ENCODE data around the gene USP7. TPM values are rescaled to one million over a fixed set of nuclear protein-coding genes. Genes with fewer than 3 reads are reported as not detected.

USP7 gene
- total and polyA plus RNA-seq, 2 donors from 2014 or later: 26.7 to 92.0 TPM

DNA sequence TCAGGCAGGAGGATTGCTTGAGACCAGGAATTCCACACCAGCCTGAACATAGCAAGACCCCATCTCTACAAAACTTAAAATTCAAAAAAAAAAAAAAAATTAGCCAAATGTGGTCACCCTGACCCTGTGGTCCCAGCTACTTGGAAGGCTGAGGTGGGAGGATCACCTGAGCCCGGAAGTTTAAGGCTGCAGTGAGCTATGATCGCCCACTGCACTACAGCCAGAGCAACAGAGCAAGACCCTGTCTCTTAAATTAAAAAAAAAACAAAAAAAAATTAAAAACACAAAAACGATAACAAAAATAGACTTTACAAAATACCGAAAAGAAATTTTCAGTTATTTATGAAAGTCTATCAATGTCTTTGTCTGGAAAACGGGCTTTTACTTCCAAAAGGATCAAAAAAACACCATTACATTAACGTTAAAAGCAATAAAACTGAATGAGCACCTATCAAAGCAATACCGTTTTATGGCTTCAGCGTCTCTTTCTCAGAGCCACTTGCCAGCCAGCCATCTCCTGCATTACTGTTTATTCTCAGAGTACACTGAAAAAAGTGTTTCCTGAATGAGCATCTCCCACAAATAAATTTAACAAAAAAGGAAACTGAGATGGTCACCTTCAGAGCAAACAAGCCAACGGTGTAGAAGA is 6.1 kb downstream of the USP7 start:
- peaks cover 6 to 55% (median 22%) of the 10 kb centered on the region in 3 donors for H3K4me1 ChIP-seq (ENCODE audit: control insufficient read depth in 2 of 3, insufficient read depth in 2 of 3, low read depth in 1 of 3, low read length in 3 of 3)
- intact Hi-C loops (cut with DNase I): loop anchor here (10.0 kb wide), 1 partner anchor 63 kb away; no protein-coding TSS in a partner anchor
- peak overlapping the region in 1 of 2 donors; percentile 29 for H3K27ac ChIP-seq (ENCODE audit: low read depth in 2 of 2, low read length in 2 of 2)
- no peak overlapping the region for H3K4me3 ChIP-seq (ENCODE audit: low read length in 3 of 3)
- no peak for FAIRE-seq
- no peaks in the 10 kb centered on the region for H3K27me3 ChIP-seq (ENCODE audit: control insufficient read depth, insufficient read depth, low read length)
- no peak overlapping the region for H3K9ac ChIP-seq (ENCODE audit: low read length in 3 of 3)
- no peaks in the 10 kb centered on the region for H3K36me3 ChIP-seq (ENCODE audit: control insufficient read depth in 2 of 3, insufficient read depth in 3 of 3, low read length in 3 of 3)
- no peak for DNase-seq
- no peaks in the 10 kb centered on the region for H3K9me3 ChIP-seq (ENCODE audit: control insufficient read depth in 2 of 3, insufficient read depth in 1 of 3, low read length in 3 of 3)
- TF ChIP-seq, protein P1, sequence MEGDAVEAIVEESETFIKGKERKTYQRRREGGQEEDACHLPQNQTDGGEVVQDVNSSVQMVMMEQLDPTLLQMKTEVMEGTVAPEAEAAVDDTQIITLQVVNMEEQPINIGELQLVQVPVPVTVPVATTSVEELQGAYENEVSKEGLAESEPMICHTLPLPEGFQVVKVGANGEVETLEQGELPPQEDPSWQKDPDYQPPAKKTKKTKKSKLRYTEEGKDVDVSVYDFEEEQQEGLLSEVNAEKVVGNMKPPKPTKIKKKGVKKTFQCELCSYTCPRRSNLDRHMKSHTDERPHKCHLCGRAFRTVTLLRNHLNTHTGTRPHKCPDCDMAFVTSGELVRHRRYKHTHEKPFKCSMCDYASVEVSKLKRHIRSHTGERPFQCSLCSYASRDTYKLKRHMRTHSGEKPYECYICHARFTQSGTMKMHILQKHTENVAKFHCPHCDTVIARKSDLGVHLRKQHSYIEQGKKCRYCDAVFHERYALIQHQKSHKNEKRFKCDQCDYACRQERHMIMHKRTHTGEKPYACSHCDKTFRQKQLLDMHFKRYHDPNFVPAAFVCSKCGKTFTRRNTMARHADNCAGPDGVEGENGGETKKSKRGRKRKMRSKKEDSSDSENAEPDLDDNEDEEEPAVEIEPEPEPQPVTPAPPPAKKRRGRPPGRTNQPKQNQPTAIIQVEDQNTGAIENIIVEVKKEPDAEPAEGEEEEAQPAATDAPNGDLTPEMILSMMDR (IDR thresholded peaks at IDR 0.05; ENCODE audit: borderline replicate concordance, extremely low read depth, insufficient read depth): no peak

DNA sequence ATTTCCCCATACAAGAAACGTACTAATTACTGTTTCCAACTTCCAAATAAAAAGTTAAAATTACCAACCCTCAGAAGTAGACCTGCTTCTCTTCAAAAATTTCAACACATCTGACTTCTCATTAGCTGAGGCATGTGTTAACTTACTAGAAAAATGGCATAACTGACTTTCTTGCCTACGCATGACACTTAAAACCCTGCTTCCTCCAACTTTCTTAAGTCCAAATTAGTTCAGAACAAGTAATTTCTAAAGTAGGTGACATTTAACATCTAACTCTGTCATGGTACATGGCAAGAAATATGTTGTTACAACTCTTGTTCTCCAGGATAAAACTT is 6.7 kb downstream of the USP7 start:
- H3K4me1 ChIP-seq (ENCODE audit: control insufficient read depth in 2 of 3, insufficient read depth in 2 of 3, low read depth in 1 of 3, low read length in 3 of 3): peaks cover 6 to 56% (median 22%) of the 10 kb centered on the region in 3 donors
- FAIRE-seq (no peak), DNase-seq (no peak)
- H3K27me3 ChIP-seq (ENCODE audit: control insufficient read depth, insufficient read depth, low read length): no peaks in the 10 kb centered on the region
- H3K36me3 ChIP-seq (ENCODE audit: control insufficient read depth in 2 of 3, insufficient read depth in 3 of 3, low read length in 3 of 3): no peaks in the 10 kb centered on the region
- no peaks in the 10 kb centered on the region for H3K9me3 ChIP-seq (ENCODE audit: control insufficient read depth in 2 of 3, insufficient read depth in 1 of 3, low read length in 3 of 3)
- TF ChIP-seq, protein P1 (IDR thresholded peaks at IDR 0.05; ENCODE audit: borderline replicate concordance, extremely low read depth, insufficient read depth): no peak
- intact Hi-C loops (cut with DNase I): loop anchor here (10.0 kb wide), 1 partner anchor 62 kb away; no protein-coding TSS in a partner anchor
- no peak overlapping the region for H3K27ac ChIP-seq (ENCODE audit: low read depth in 2 of 2, low read length in 2 of 2)
- no peak overlapping the region for H3K4me3 ChIP-seq (ENCODE audit: low read length in 3 of 3)
- H3K9ac ChIP-seq (ENCODE audit: low read length in 3 of 3): no peak overlapping the region

DNA sequence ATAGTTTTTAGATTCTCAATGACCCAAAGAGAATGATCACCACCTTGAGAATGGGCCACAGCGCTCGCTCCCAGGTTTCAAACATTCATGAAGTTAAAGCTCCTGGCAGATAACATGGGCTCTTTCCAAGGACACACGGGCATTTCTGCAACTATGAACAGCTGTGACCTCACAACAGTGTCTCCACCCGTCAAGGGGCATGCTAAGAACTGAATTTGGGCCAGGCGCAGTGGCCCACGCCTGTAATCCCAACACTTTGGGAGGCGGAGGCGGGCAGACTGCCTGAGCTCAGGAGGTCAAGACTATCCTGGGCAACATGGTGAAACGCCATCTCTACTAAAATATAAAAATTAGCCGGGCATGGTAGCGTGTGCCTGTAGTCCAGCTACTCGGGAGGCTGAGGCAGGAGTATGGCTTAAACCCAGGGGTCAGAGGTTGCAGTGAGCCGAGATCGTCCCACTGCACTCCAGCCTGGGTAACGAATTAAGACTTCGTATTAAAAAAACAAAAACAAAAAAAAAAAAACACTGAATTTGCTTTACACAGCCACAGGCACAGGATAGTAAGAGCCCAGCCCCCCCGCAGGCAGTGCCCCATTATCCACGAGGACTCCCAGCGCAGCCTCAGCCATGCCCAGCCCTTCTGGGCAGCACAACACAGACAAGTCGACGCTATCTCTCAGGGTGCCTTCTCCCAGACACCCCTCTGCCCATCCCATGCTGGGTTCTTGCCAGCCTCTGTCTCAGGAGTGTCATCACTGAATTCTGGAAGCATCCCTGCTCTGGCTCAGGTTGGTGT is 7.2 kb downstream of the USP7 start:
- intact Hi-C loops (cut with DNase I): loop anchor here (10.0 kb wide), 1 partner anchor 62 kb away; no protein-coding TSS in a partner anchor
- no peaks in the 10 kb centered on the region for H3K9me3 ChIP-seq (ENCODE audit: control insufficient read depth in 2 of 3, insufficient read depth in 1 of 3, low read length in 3 of 3)
- TF ChIP-seq, protein P1 (IDR thresholded peaks at IDR 0.05; ENCODE audit: borderline replicate concordance, extremely low read depth, insufficient read depth): no peak
- no peak for DNase-seq
- H3K4me1 ChIP-seq (ENCODE audit: control insufficient read depth in 2 of 3, insufficient read depth in 2 of 3, low read depth in 1 of 3, low read length in 3 of 3): peaks cover 6 to 54% (median 28%) of the 10 kb centered on the region in 3 donors
- H3K27ac ChIP-seq (ENCODE audit: low read depth in 2 of 2, low read length in 2 of 2): no peak overlapping the region
- H3K9ac ChIP-seq (ENCODE audit: low read length in 3 of 3): no peak overlapping the region
- no peak for FAIRE-seq
- H3K4me3 ChIP-seq (ENCODE audit: low read length in 3 of 3): no peak overlapping the region
- H3K27me3 ChIP-seq (ENCODE audit: control insufficient read depth, insufficient read depth, low read length): no peaks in the 10 kb centered on the region
- H3K36me3 ChIP-seq (ENCODE audit: control insufficient read depth in 2 of 3, insufficient read depth in 3 of 3, low read length in 3 of 3): no peaks in the 10 kb centered on the region
